ENCODE measurements around the gene SPAM1.
"Not testable (repeated sequence)": the region's sequence is repeated elsewhere in the genome, so short reads cannot be mapped to it uniquely, and the experiment has no call there.

- not testable (repeated sequence) for TF ChIP-seq CTCF, POLR2A (IDR thresholded peaks at IDR 0.05)
These were observed 83.3 kb downstream of the SPAM1 start for GRCh38 chr7:124008296-124008695.

Measured in lower leg skin (tissue), 3 donors.